Fibroblast of pulmonary artery (primary cell): Measurements from ENCODE around the gene VASH1.

Experiments used
- DNase-seq: peaks from one replicate; pipeline ENCODE4 v3.0.0-alpha.2; 2010; ENCODE audit warnings: low read depth
- H3K4me3 ChIP-seq: replicated peaks from 2 replicates; pipeline ENCODE4 v1.5.1; 2011; ENCODE audit warnings: low read depth, mild to moderate bottlenecking, control low read depth, low read length, moderate library complexity
- CTCF ChIP-seq: IDR thresholded peaks from 2 replicates; pipeline ENCODE4 v1.5.1; 2011; ENCODE audit warnings: mild to moderate bottlenecking, control low read depth, low read length, inconsistent platforms; ENCODE audit errors: missing control alignments

VASH1 gene

GRCh38 chr14:76786601-76787000 is 25.3 kb downstream of the VASH1 start:
- no peak for DNase-seq
- TF ChIP-seq CTCF: no peak
- H3K4me3 ChIP-seq: no peak overlapping the region

GRCh38 chr14:76792422-76792821 is 31.2 kb downstream of the VASH1 start:
- DNase-seq: no peak
- TF ChIP-seq CTCF: no peak
- H3K4me3 ChIP-seq: no peak overlapping the region

- no peak for TF ChIP-seq CTCF
- no peak for DNase-seq
- H3K4me3 ChIP-seq: no peak overlapping the region
Observed at GRCh38 chr14:76793324-76793723, 32.1 kb downstream of the VASH1 start.

- no peak overlapping the region for H3K4me3 ChIP-seq
- no peak for TF ChIP-seq CTCF
- no peak for DNase-seq
Observed at GRCh38 chr14:76793956-76794355, 32.7 kb downstream of the VASH1 start.

- no peak overlapping the region for H3K4me3 ChIP-seq
- no peak for DNase-seq
- TF ChIP-seq CTCF: no peak
Observed at GRCh38 chr14:76806446-76806845, 45.2 kb downstream of the VASH1 start.

- DNase-seq: no peak
Observed at GRCh38 chr14:76808011-76808410, 46.7 kb downstream of the VASH1 start.

More at GRCh38 chr14:76808011-76808410, 46.7 kb downstream of the VASH1 start:
- no peak overlapping the region for H3K4me3 ChIP-seq
- TF ChIP-seq CTCF: no peak
